HepG2 (cell line): ENCODE measurements around the gene TRMT1. TPM values are rescaled to one million over a fixed set of nuclear protein-coding genes. Genes with fewer than 3 reads are reported as not detected.

Source experiments
- AKNA ChIP-seq: sonication (generic); formaldehyde crosslinking; IDR thresholded peaks from 2 replicates; pipeline ENCODE4 v1.4.0; 2020; ENCODE audit warnings: missing genetic modification reagents, borderline replicate concordance
- FOXP4 ChIP-seq: sonication (generic); formaldehyde crosslinking; IDR thresholded peaks from 2 replicates; pipeline ENCODE4 v1.4.0; 2020; ENCODE audit warnings: missing genetic modification reagents
- GRHL1 ChIP-seq: sonication (generic); formaldehyde crosslinking; conservative IDR thresholded peaks from 2 replicates; pipeline ENCODE4 v1.8.0; 2022; ENCODE audit warnings: missing genetic modification reagents
- HOMEZ ChIP-seq: IDR thresholded peaks from 2 replicates; pipeline ENCODE4 v1.6.1; 2016; ENCODE audit warnings: low read depth
- JARID2 ChIP-seq: sonication (generic); formaldehyde crosslinking; IDR thresholded peaks from 2 replicates; pipeline ENCODE4 v1.8.1; 2023; ENCODE audit warnings: missing genetic modification reagents, inconsistent platforms; ENCODE audit not compliant: insufficient replicate concordance
- PHB2 ChIP-seq: fragments of 450-650 bp; IDR thresholded peaks from 2 replicates; pipeline ENCODE4 v1.6.1; 2018; ENCODE audit not compliant: partially characterized antibody
- ZBTB7A ChIP-seq: sonication (generic); formaldehyde crosslinking; IDR thresholded peaks from 2 replicates; pipeline ENCODE4 v1.8.0; 2022; ENCODE audit warnings: mild to moderate bottlenecking, missing genetic modification reagents
- ZC3H4 ChIP-seq: sonication (generic); formaldehyde crosslinking; IDR thresholded peaks from 2 replicates; pipeline ENCODE4 v1.4.0; 2020; ENCODE audit warnings: missing genetic modification reagents, borderline replicate concordance
- ZFP1 ChIP-seq: IDR thresholded peaks from 2 replicates; pipeline ENCODE4 v1.6.1; 2016
- ZNF232 ChIP-seq: sonication (generic); formaldehyde crosslinking; IDR thresholded peaks from 2 replicates; pipeline ENCODE4 v1.4.0; 2020; ENCODE audit warnings: missing genetic modification reagents, borderline replicate concordance
- ZNF646 ChIP-seq: sonication (generic); formaldehyde crosslinking; IDR thresholded peaks from 2 replicates; pipeline ENCODE4 v1.9.0; 2021; ENCODE audit warnings: mild to moderate bottlenecking, missing genetic modification reagents
- ZNF850 ChIP-seq: sonication (generic); formaldehyde crosslinking; conservative IDR thresholded peaks from 2 replicates; pipeline ENCODE4 v1.9.0; 2021; ENCODE audit warnings: mild to moderate bottlenecking, missing genetic modification reagents
- polyA plus RNA-seq, 8 experiments: library from polyadenylated mRNA; depleted of rRNA in 3 of 8; stranded (reverse) in 7 of 8; unstranded in 1 of 8; fragments of >200 nt; fragmentation: Illumina TruSeq in 4 of 8; extraction: Trizol in 4 of 8; gene quantifications; 2 replicates each; pipeline versions ENCODE4 v1.2.1 to v1.2.3, GENCODE V29; 2011 to 2016; ENCODE audit warnings: low read depth in 4 of 8, missing spikeins in 1 of 8, mixed read lengths in 1 of 8; ENCODE audit not compliant: insufficient read depth in 1 of 8
- total RNA-seq, 5 experiments: library from RNA; depleted of rRNA; stranded (reverse); fragments of >200 nt; fragmentation: Illumina TruSeq; extraction: Trizol; gene quantifications; 2 replicates each; pipeline ENCODE4 v1.2.3, GENCODE V29; 2016; ENCODE audit warnings: low read depth in 1 of 5

TRMT1 gene
- total and polyA plus RNA-seq, 2 of the 13 experiments (the other 11 are each of a cell fraction or from before 2014, with no cell fraction given): 35.5 to 44.1 TPM

- no peak for TF ChIP-seq ZNF646 (CRISPR knock-in tag)
- TF ChIP-seq HOMEZ (CRISPR knock-in tag): no peak
- no peak for TF ChIP-seq ZFP1 (CRISPR knock-in tag)
- no peak for TF ChIP-seq ZNF850
- no peak for TF ChIP-seq AKNA (CRISPR knock-in tag)
- no peak for TF ChIP-seq ZC3H4 (CRISPR knock-in tag)
- no peak for TF ChIP-seq PHB2
- no peak for TF ChIP-seq FOXP4 (CRISPR knock-in tag)
- TF ChIP-seq ZNF232 (CRISPR knock-in tag): no peak
- no peak for TF ChIP-seq GRHL1 (CRISPR knock-in tag)
- TF ChIP-seq JARID2 (CRISPR knock-in tag): no peak
- no peak for TF ChIP-seq ZBTB7A
Measured at GRCh38 chr19:13117772-13118423, 1.4 kb upstream of the TRMT1 start, which contains the start of gene NACC1 (continued).
